Lower lobe of right lung (tissue), 2 donors: ENCODE data around the gene TNFSF13B. TPM values are rescaled to one million over a fixed set of nuclear protein-coding genes. Genes with fewer than 3 reads are reported as not detected.

ENCODE experiments used
- ATAC-seq, 2 donors: fragments of 200-7000 bp; cut with Tn5 transposase; one replicate each; pipeline ENCODE4 v1.9.1; 2020 to 2022; ENCODE audit warnings: mild to moderate bottlenecking in 2 of 2, moderate library complexity in 2 of 2
- DNase-seq: peaks from one replicate; pipeline ENCODE4 v3.0.0-alpha.2; 2020
- H3K27ac ChIP-seq: fragments of 200-600 bp; one replicate; pipeline ENCODE4 v1.8.0; 2022
- H3K27me3 ChIP-seq: fragments of 200-600 bp; one replicate; pipeline ENCODE4 v1.8.0; 2022; ENCODE audit warnings: low read depth
- H3K36me3 ChIP-seq: fragments of 200-600 bp; one replicate; pipeline ENCODE4 v1.8.0; 2022; ENCODE audit warnings: mild to moderate bottlenecking
- H3K4me1 ChIP-seq: fragments of 200-600 bp; one replicate; pipeline ENCODE4 v1.8.0; 2022
- H3K4me3 ChIP-seq: fragments of 200-600 bp; one replicate; pipeline ENCODE4 v1.8.0; 2022; ENCODE audit warnings: mild to moderate bottlenecking
- H3K9me3 ChIP-seq: fragments of 200-600 bp; one replicate; pipeline ENCODE4 v1.8.0; 2022
- intact Hi-C: fragments of 100-400 bp; cut with DNase I; formaldehyde crosslinking; loops from one replicate; pipeline ENCODE4 v1.11.0; 2022
- total RNA-seq: library from RNA; stranded (reverse); fragmentation: NEBNext Ultra II Directional; extraction: Animal tissue kit (Norgen Biotek cat#: 25700); gene quantifications from one replicate; pipeline ENCODE4 v1.2.1, GENCODE V29; 2021
- TF ChIP-seq, protein P1 (sequence below): fragments of 200-600 bp; IDR thresholded peaks from one replicate; pipeline ENCODE4 v1.8.0; 2022; ENCODE audit warnings: antibody characterized with exemption, mild to moderate bottlenecking
- donor health status: DM: no; HTN: yes; CAD: no; lungs with severe emphysema.

TNFSF13B gene
- total RNA-seq, 1 donor from 2014 or later, result 26.6 TPM

GRCh38 chr13:108273429-108274118, 4.1 kb downstream of the TNFSF13B start:
- Histone ChIP-seq H3K9me3 (no peaks in the 10 kb centered on the region), H3K4me3 (no peak overlapping the region), H3K27me3 (no peaks in the 10 kb centered on the region), H3K27ac (no peak overlapping the region), H3K36me3 (no peaks in the 10 kb centered on the region), H3K4me1 (peaks cover 30% of the 10 kb centered on the region)
- TF ChIP-seq, protein P1, sequence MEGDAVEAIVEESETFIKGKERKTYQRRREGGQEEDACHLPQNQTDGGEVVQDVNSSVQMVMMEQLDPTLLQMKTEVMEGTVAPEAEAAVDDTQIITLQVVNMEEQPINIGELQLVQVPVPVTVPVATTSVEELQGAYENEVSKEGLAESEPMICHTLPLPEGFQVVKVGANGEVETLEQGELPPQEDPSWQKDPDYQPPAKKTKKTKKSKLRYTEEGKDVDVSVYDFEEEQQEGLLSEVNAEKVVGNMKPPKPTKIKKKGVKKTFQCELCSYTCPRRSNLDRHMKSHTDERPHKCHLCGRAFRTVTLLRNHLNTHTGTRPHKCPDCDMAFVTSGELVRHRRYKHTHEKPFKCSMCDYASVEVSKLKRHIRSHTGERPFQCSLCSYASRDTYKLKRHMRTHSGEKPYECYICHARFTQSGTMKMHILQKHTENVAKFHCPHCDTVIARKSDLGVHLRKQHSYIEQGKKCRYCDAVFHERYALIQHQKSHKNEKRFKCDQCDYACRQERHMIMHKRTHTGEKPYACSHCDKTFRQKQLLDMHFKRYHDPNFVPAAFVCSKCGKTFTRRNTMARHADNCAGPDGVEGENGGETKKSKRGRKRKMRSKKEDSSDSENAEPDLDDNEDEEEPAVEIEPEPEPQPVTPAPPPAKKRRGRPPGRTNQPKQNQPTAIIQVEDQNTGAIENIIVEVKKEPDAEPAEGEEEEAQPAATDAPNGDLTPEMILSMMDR, result no peak
- DNase-seq (no peak), ATAC-seq (no peak)
- intact Hi-C loops, result no loop called here

- no peaks in the 10 kb centered on the region for H3K27me3 ChIP-seq
- H3K27ac ChIP-seq, result no peak overlapping the region
- TF ChIP-seq, protein P1, result no peak
- no peak overlapping the region for H3K4me3 ChIP-seq
- no peaks in the 10 kb centered on the region for H3K9me3 ChIP-seq
- DNase-seq, result no peak
- no peak for ATAC-seq
- peaks cover 20% of the 10 kb centered on the region for H3K4me1 ChIP-seq
- intact Hi-C loops, result no loop called here
- H3K36me3 ChIP-seq, result no peaks in the 10 kb centered on the region
Measured at GRCh38 chr13:108274718-108275117, 5.2 kb downstream of the TNFSF13B start.

DNA sequence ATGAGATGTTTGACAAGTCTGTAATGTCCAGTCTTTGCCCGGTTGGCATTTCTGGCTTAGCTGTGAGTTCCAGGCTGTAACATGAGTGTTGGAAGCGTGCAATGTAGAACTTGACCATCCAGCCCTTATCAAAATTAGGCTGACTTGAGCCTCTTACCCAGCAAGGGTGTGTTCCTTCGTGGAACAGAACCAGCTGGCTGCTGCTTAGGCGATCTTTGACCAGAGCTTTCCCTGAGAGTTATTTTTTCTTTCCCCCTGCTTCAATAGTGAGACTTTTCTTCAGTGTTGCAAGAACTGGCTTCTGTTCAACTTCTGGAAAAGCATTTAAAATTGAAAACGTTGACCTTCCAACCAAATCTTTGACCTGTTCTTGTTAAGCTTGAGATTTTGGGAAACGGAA, 6.5 kb downstream of the TNFSF13B start:
- Histone ChIP-seq H3K4me3 (no peak overlapping the region), H3K36me3 (no peaks in the 10 kb centered on the region), H3K9me3 (no peaks in the 10 kb centered on the region), H3K27me3 (no peaks in the 10 kb centered on the region), H3K27ac (no peak overlapping the region), H3K4me1 (peaks cover 7% of the 10 kb centered on the region)
- ATAC-seq, result peak; percentile 71 to 75
- no peak for DNase-seq
- intact Hi-C loops, result no loop called here
- TF ChIP-seq, protein P1, result no peak

DNA sequence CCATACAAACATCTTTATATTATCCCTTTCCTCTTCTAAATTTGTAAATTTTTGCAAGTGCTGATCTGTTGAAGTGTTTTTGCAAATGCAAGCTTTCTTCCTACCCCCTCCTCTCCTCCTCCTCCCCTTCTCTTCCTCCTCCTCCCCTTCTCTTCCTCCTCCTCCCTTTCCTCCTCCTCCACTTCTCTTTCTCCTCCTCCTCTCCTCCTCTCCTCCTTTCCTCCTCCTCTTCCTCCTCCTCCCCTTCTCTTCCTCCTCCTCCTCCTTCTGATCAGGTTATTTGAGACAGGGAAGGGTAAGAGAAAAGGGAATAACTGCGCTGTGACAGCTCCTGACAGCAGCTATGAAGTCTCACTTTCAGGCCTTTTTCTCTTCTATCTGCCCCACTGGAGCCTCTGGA, 8.9 kb downstream of the TNFSF13B start:
- no peak for DNase-seq
- intact Hi-C loops, result no loop called here
- H3K4me1 ChIP-seq, result peaks cover 7% of the 10 kb centered on the region
- H3K4me3 ChIP-seq, result no peak overlapping the region
- H3K36me3 ChIP-seq, result no peaks in the 10 kb centered on the region
- TF ChIP-seq, protein P1, result no peak
- no peaks in the 10 kb centered on the region for H3K9me3 ChIP-seq
- H3K27ac ChIP-seq, result no peak overlapping the region
- no peak for ATAC-seq
- H3K27me3 ChIP-seq, result no peaks in the 10 kb centered on the region

DNA sequence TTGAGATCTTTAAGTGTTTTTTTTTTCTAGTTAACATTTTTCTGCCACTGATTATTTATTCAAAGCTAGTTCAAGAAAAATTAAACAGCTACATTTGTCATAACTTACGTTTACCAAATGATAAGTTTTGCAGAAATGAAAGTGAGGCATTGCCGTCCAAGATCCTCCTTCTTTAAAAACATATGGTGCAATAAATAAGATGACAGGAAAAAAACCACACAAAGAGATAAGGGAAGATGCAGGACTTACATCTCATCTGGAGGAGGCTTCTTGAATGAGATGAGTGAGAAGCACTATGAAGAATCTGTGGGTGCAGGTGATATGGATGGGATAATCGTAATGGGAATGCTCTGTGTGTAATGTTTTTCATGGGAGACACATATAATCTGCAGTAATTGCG, 12.4 kb downstream of the TNFSF13B start:
- TF ChIP-seq, protein P1, result no peak
- H3K4me1 ChIP-seq, result no peaks in the 10 kb centered on the region

More for the DNA sequence above, 12.4 kb downstream of the TNFSF13B start:
- H3K27me3 ChIP-seq, result no peaks in the 10 kb centered on the region
- no peak overlapping the region for H3K4me3 ChIP-seq
- ATAC-seq, result no peak
- H3K9me3 ChIP-seq, result no peaks in the 10 kb centered on the region
- DNase-seq, result no peak
- H3K36me3 ChIP-seq, result no peaks in the 10 kb centered on the region
- intact Hi-C loops, result no loop called here
- H3K27ac ChIP-seq, result no peak overlapping the region
